Prostate gland (tissue), 2 donors: ENCODE results near the gene SUMO3. TPM values are rescaled to one million over a fixed set of nuclear protein-coding genes. Genes with fewer than 3 reads are reported as not detected.

ENCODE experiments used
- DNase-seq: peaks from one replicate; pipeline ENCODE4 v3.0.0-alpha.2; 2019; ENCODE audit warnings: low spot score
- H3K27ac ChIP-seq, 2 donors: fragments of 200-600 bp; sonication (generic); 2 replicates each; pipeline ENCODE4 v1.5.1; 2017 to 2019
- H3K27me3 ChIP-seq: fragments of 200-600 bp; sonication (generic); replicated peaks from 2 replicates; pipeline ENCODE4 v1.5.1; 2019; ENCODE audit not compliant: insufficient read depth
- H3K36me3 ChIP-seq, 2 donors: fragments of 200-600 bp; sonication (generic); 1 replicate in 1 of 2; 2 replicates in 1 of 2; pipeline versions ENCODE4 v1.5.1 to v1.8.1; 2017 to 2019
- H3K4me1 ChIP-seq: fragments of 200-600 bp; sonication (generic); replicated peaks from 2 replicates; pipeline ENCODE4 v1.5.1; 2019
- H3K4me3 ChIP-seq, 2 donors: fragments of 200-600 bp; sonication (generic); 2 replicates each; pipeline ENCODE4 v1.5.1; 2017 to 2019
- H3K9me3 ChIP-seq: fragments of 200-600 bp; sonication (generic); 2 replicates; pipeline ENCODE4 v1.5.1; 2017
- CTCF ChIP-seq, 4 experiments: fragments of 200-600 bp in 2 of 4; fragments of 450-650 bp in 2 of 4; sonication (generic) in 2 of 4; IDR thresholded peaks; 1 replicate in 3 of 4; 2 replicates in 1 of 4; pipeline ENCODE4 v1.5.1; 2016 to 2019; ENCODE audit warnings: antibody characterized with exemption in 4 of 4, mild to moderate bottlenecking in 2 of 4, moderate library complexity in 2 of 4
- POLR2A ChIP-seq: fragments of 450-650 bp; IDR thresholded peaks from one replicate; pipeline ENCODE4 v1.6.1; 2016; ENCODE audit warnings: antibody characterized with exemption, mild to moderate bottlenecking
- POLR2AphosphoS5 ChIP-seq: sonication (generic); formaldehyde crosslinking; IDR thresholded peaks from one replicate; pipeline ENCODE4 v1.6.1; 2017; ENCODE audit warnings: antibody characterized with exemption
- WGBS: methylation state at CpG from one replicate; pipeline ENCODE4 v1.1.5; 2018; 5-methylcytosine and 5-hydroxymethylcytosine counted together
- intact Hi-C: fragments of 100-400 bp; cut with DNase I; formaldehyde crosslinking; loops from one replicate; pipeline ENCODE4 v1.14.2; 2022
- total RNA-seq, 2 donors: library from RNA; depleted of rRNA; stranded (reverse); fragments of >200 nt; gene quantifications; one replicate each; pipeline ENCODE4 v1.1.0, GENCODE V29; 2016

The SUMO3 gene
- total RNA-seq, 2 donors from 2014 or later: 78.3 to 92.2 TPM

- H3K27me3 ChIP-seq: no peaks in the 10 kb centered on the region
- peak overlapping the region in 1 of 2 donors; percentile 3 for H3K27ac ChIP-seq
- intact Hi-C loops: no loop called here
- H3K36me3 ChIP-seq: no peaks in the 10 kb centered on the region
- 97% methylated on average over 6 of the region's 6 CpGs for WGBS
- H3K9me3 ChIP-seq: no peaks in the 10 kb centered on the region
- no peak for DNase-seq
- no peak for TF ChIP-seq POLR2A
- TF ChIP-seq POLR2AphosphoS5: no peak
- no peaks in the 10 kb centered on the region for H3K4me1 ChIP-seq
- H3K4me3 ChIP-seq: no peak overlapping the region
Measured at GRCh38 chr21:44784810-44785209, 33.1 kb downstream of the SUMO3 start.

- H3K4me1 ChIP-seq: no peaks in the 10 kb centered on the region
- WGBS: 85% methylated on average over 5 of the region's 5 CpGs
- DNase-seq: no peak
Measured at GRCh38 chr21:44783020-44783696, 34.7 kb downstream of the SUMO3 start.

GRCh38 chr21:44780767-44781459, 36.9 kb downstream of the SUMO3 start:
- 90% methylated on average over 16 of the region's 16 CpGs for WGBS
- H3K9me3 ChIP-seq: no peaks in the 10 kb centered on the region
- H3K4me1 ChIP-seq: no peaks in the 10 kb centered on the region
- H3K27ac ChIP-seq: no peak overlapping the region
- H3K4me3 ChIP-seq: no peak overlapping the region
- H3K27me3 ChIP-seq: no peaks in the 10 kb centered on the region
- intact Hi-C loops: no loop called here
- TF ChIP-seq CTCF (IDR thresholded peaks at IDR 0.05) (no peak), POLR2A (no peak), POLR2AphosphoS5 (no peak)
- no peak for DNase-seq
- no peaks in the 10 kb centered on the region for H3K36me3 ChIP-seq

More at GRCh38 chr21:44783020-44783696, 34.7 kb downstream of the SUMO3 start:
- Histone ChIP-seq H3K27ac (no peak overlapping the region), H3K9me3 (no peaks in the 10 kb centered on the region), H3K4me3 (no peak overlapping the region), H3K27me3 (no peaks in the 10 kb centered on the region), H3K36me3 (no peaks in the 10 kb centered on the region)
- TF ChIP-seq POLR2A (no peak), POLR2AphosphoS5 (no peak)
- intact Hi-C loops: no loop called here

GRCh38 chr21:44780137-44780502, 37.7 kb downstream of the SUMO3 start:
- 47% methylated on average over 7 of the region's 7 CpGs for WGBS
- H3K36me3 ChIP-seq: no peaks in the 10 kb centered on the region
- TF ChIP-seq CTCF (IDR thresholded peaks at IDR 0.05) (no peak), POLR2AphosphoS5 (no peak), POLR2A (no peak)
- no peak overlapping the region for H3K4me3 ChIP-seq
- no peaks in the 10 kb centered on the region for H3K27me3 ChIP-seq
- intact Hi-C loops: no loop called here
- no peak for DNase-seq
- H3K27ac ChIP-seq: no peak overlapping the region
- no peaks in the 10 kb centered on the region for H3K9me3 ChIP-seq
- no peaks in the 10 kb centered on the region for H3K4me1 ChIP-seq

GRCh38 chr21:44779417-44780136, 38.3 kb downstream of the SUMO3 start:
- Histone ChIP-seq H3K36me3 (no peaks in the 10 kb centered on the region), H3K9me3 (no peaks in the 10 kb centered on the region)
- 72% methylated on average over 17 of the region's 17 CpGs for WGBS

More at GRCh38 chr21:44779417-44780136, 38.3 kb downstream of the SUMO3 start:
- no peak overlapping the region for H3K4me3 ChIP-seq
- no peak for TF ChIP-seq CTCF (IDR thresholded peaks at IDR 0.05)
- TF ChIP-seq POLR2AphosphoS5: no peak
- no peak for TF ChIP-seq POLR2A
- DNase-seq: no peak
- no peaks in the 10 kb centered on the region for H3K4me1 ChIP-seq
- H3K27me3 ChIP-seq: no peaks in the 10 kb centered on the region
- intact Hi-C loops: no loop called here
- H3K27ac ChIP-seq: no peak overlapping the region
